Jurkat, Clone E6-1 (cell line): ENCODE results near the gene NPAS2.
A peak's percentile ranks its signal among the peaks of the same experiment; 100 is the strongest.

ENCODE experiments used
- DNase-seq: peaks from one replicate; pipeline ENCODE4 v3.0.0-alpha.2; 2011; ENCODE audit warnings: low read depth, low spot score
- H3K4me3 ChIP-seq: 2 replicates; pipeline ENCODE4 v1.5.1; 2011; ENCODE audit warnings: mild to moderate bottlenecking, low read length, control low read depth, moderate library complexity

Gene NPAS2

DNA sequence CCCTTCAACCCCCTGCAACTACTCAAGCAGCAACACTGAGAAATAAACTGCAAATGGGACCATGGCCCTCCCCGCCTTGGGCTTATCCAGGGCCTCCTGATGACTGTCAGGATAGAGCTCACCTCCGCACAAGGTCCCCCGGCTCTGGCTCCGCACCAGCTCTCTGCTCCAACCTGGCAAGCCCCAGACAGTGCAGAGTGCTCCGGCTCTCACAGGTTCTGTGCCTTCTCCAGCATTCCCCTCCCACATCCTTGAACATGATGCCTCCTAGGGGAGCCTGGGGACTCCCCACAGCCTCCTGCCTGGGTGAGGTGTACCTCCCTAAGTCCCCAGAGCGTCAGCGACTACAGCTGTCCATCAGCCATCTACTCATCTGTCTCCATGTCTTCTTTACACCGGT is 26.7 kb upstream of the NPAS2 start:
- DNase-seq = no peak
- no peak overlapping the region for H3K4me3 ChIP-seq

GRCh38 chr2:100793982-100794381 is 26.0 kb upstream of the NPAS2 start:
- no peak for DNase-seq
- H3K4me3 ChIP-seq = no peak overlapping the region

DNA sequence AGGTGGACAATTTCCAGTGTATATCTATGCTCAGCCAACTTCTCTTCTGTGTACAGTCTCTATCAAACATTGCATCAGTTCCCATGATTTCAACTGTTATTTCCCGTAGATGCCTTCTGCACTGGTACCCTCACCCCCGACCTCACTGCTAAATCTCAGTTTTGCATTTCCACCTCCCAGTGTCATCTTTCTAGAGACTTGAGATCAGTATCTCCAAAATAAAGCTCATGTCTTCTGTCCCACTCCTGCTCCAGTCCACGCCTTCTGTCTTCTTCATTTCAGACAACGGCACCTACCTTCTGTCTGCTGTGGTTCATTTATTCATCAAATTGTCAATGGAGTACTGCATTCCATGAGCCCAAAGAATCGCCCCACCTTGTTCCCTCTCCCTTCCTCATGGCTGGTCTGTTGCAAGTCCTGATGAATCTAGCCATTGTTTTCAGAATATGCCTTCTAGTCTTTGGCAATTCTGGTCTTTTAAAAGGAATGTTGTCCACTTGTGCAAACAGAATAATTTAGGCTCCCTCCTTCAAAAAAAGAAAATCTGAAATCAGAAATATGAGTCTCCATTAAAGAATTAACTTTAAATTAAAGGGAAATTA is 23.3 kb upstream of the NPAS2 start:
- no peak overlapping the region for H3K4me3 ChIP-seq
- DNase-seq = no peak

DNA sequence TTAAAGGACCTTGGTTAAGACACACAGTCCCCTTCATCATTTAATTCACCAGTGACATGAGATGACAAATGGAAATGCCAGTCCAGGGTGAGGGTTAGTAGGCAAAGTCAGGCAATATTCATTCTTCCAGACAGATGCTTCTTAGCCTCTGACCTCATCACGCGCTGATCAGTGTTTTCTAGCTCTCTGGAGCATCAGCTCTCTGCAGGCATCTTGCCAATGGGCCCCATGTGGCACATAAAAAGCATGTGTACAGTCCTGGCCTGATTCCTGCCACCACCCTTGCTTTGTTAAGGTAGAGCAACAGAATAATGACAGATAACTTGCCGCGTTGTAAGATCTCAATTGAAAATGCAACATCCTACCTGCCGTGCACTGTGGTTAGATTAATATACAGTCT is 20.3 kb upstream of the NPAS2 start:
- no peak for DNase-seq
- H3K4me3 ChIP-seq = no peak overlapping the region

DNA sequence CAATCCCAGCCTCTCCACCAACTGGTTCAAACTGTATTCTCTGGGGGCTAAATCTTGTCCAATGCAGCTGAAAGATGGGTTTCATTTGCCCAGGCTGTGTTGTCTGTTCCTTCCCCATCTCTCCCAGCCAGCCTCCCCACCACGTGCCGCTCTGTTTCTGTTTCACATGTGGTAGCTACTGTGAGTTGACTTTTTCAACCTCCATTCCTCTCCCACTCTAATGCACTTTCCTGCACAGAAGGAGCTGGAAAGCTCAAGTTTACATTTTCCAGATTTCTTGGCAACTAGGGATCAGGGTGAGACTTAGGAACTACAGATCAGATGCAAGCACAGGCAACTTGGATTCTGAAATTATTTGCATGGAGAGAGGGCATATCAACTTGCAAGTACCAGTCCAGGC is 19.0 kb upstream of the NPAS2 start:
- H3K4me3 ChIP-seq = no peak overlapping the region
- DNase-seq = no peak

- H3K4me3 ChIP-seq = no peak overlapping the region
- no peak for DNase-seq
These were observed 18.5 kb upstream of the NPAS2 start for GRCh38 chr2:100801402-100801801.

- DNase-seq = no peak
- H3K4me3 ChIP-seq = no peak overlapping the region
These were observed 17.9 kb upstream of the NPAS2 start for GRCh38 chr2:100802066-100802465.

GRCh38 chr2:100803334-100803733 is 16.6 kb upstream of the NPAS2 start:
- no peak for DNase-seq
- H3K4me3 ChIP-seq = no peak overlapping the region

- H3K4me3 ChIP-seq = no peak overlapping the region
- DNase-seq = no peak
These were observed 13.4 kb upstream of the NPAS2 start for GRCh38 chr2:100806550-100806949.

GRCh38 chr2:100807707-100808106 is 12.2 kb upstream of the NPAS2 start:
- no peak overlapping the region for H3K4me3 ChIP-seq
- no peak for DNase-seq

DNA sequence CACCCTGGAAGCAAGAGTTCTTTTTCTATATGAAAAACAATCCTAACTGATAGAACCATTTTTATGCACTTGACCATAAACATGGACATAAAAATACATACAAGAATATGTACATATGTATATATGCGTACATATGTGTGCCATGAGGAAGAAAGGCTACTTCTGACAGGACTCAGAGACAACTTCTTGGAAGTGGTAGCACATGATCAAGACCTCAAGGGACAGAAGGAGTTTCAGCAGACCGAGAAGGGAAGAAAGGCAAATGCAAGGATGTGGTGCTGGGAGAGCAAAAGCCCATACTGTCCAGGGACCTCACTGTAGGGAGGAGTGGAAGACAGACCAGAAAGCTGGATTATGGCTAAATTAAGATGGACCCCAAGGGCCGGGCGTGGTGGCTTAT is 11.4 kb upstream of the NPAS2 start:
- DNase-seq = no peak
- H3K4me3 ChIP-seq = no peak overlapping the region

DNA sequence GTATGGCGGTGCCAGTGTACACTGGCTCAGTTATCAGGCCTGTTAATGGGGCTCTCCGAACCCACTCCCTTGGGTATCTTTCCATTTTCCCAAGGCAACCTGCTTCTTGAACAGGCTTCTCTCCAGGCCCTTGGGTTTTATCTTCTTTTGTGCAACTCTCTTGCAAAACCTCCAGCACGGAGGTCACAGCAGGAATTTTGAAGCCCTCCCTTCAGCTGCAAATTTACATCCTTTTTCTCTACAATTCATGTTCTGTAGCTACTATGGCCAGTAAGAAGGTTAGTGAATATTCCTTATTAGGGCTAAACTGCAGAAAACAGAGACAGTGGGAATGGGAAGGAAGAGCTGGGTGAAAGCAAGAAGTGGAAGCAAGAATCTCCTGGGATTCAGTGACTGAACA is 10.4 kb upstream of the NPAS2 start:
- no peak overlapping the region for H3K4me3 ChIP-seq
- no peak for DNase-seq

DNA sequence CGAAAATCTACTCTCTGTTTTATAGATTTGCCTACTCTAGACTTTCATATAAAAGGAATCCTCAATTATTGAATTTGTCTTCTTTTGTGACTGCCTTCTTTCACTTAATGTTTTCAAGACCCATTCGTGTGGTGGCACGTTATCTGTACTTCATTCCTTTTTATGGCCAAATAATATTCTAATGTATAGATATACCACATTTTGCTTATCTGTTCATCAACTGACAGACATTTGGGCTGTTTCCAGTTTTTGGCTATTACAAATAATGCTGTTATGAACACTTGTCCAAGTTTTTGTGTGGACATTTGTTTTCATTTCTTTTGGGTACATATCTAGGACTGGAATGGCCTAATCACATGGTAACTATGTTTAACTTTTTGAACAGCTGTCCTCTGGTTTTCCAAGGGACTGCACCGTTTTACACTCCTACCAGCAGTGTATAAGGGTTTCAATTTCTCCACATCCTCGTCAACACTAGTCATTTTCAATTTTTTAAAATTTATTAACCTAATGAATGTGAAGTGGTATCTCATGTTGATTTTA is 9.3 kb upstream of the NPAS2 start:
- no peak for DNase-seq

GRCh38 chr2:100812116-100812515 is 7.8 kb upstream of the NPAS2 start:
- no peak overlapping the region for H3K4me3 ChIP-seq

More for the DNA sequence above, 9.3 kb upstream of the NPAS2 start:
- no peak overlapping the region for H3K4me3 ChIP-seq

DNA sequence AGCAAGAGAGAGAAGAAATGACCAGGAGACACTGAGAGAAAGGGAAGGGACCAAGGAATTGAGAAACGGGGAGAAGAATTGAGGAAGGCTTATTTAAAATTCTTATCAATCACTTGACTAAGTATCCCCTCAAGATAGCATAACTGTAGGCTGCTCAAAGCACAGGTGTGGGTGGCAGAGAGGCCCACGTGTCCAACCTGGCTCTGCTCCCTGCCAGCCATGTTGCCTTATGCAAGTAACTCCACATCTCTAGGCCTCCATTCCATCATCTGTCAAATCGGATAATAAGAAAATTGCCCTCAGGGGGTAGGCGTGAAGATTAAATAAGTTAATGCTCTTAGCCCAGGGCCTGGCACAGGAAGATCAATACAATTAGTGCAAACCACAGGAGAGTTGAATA is 7.4 kb upstream of the NPAS2 start:
- no peak overlapping the region for H3K4me3 ChIP-seq
- DNase-seq = peak; percentile 16

More at GRCh38 chr2:100812116-100812515, 7.8 kb upstream of the NPAS2 start:
- DNase-seq = peak; percentile 93

- H3K4me3 ChIP-seq = no peak overlapping the region; the same call in 1 of the 2 replicates
- DNase-seq = peak; percentile 49
These were observed 6.4 kb upstream of the NPAS2 start for GRCh38 chr2:100813527-100813926.

DNA sequence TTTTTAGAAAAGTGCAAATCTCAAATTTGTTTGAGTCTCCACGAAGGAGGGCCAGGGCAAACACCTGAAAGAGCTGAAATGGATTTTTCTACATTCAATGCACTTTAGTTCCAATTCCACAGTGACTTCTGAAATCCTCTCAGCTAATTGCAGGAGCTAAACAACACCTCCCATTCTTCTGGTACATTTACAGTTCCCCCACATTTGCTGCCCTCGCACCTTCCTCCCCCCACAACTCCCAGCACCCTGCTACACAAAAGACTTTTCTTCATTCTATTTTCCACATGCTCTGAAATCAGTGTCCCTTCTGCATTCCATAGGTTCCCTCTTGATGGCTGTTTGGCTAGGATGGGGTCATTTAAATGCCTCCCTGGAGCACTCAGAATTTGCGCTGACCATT is 5.9 kb upstream of the NPAS2 start:
- H3K4me3 ChIP-seq = no peak overlapping the region
- DNase-seq = no peak

GRCh38 chr2:100814453-100814852 is 5.5 kb upstream of the NPAS2 start:
- no peak for DNase-seq
- no peak overlapping the region for H3K4me3 ChIP-seq

- H3K4me3 ChIP-seq = no peak overlapping the region
- no peak for DNase-seq
These were observed 2.5 kb upstream of the NPAS2 start for GRCh38 chr2:100817388-100817985.

GRCh38 chr2:100818003-100818605 is 1.8 kb upstream of the NPAS2 start:
- no peak overlapping the region for H3K4me3 ChIP-seq
- no peak for DNase-seq
